Mesothelial cell of epicardium (in vitro differentiated cells): ENCODE data around the gene SSBP4. TPM values are rescaled to one million over a fixed set of nuclear protein-coding genes. Genes with fewer than 3 reads are reported as not detected.

Source experiments
- DNase-seq, 2 experiments: peaks; one replicate each; pipeline ENCODE4 v3.0.0; 2021; ENCODE audit warnings: low spot score in 2 of 2; ENCODE audit not compliant: unreplicated experiment in 2 of 2
- H3K27ac Mint-ChIP-seq: 2 replicates; pipeline ENCODE4 v1.8.0; 2021; ENCODE audit warnings: mixed read lengths
- H3K27me3 Mint-ChIP-seq: 2 replicates; pipeline ENCODE4 v1.8.0; 2021; ENCODE audit warnings: low read depth, mixed read lengths
- H3K36me3 Mint-ChIP-seq: 2 replicates; pipeline ENCODE4 v1.8.0; 2021; ENCODE audit warnings: mixed read lengths
- H3K4me1 Mint-ChIP-seq: 2 replicates; pipeline ENCODE4 v1.8.0; 2021; ENCODE audit warnings: mixed read lengths
- H3K4me3 Mint-ChIP-seq: 2 replicates; pipeline ENCODE4 v1.8.0; 2021; ENCODE audit warnings: mild to moderate bottlenecking, moderate library complexity, mixed read lengths
- H3K9me3 Mint-ChIP-seq: 2 replicates; pipeline ENCODE4 v1.8.0; 2021; ENCODE audit warnings: mixed read lengths
- total RNA-seq: library from RNA; stranded (reverse); gene quantifications from 3 replicates; pipeline ENCODE4 v1.2.1, GENCODE V29; 2021
- TF ChIP-seq, protein P1 (sequence below): fragments of 200-600 bp; sonication (generic); IDR thresholded peaks from one replicate; pipeline ENCODE4 v1.5.0; 2021; ENCODE audit warnings: antibody characterized with exemption; ENCODE audit not compliant: unreplicated experiment

The SSBP4 gene
- total RNA-seq, 1 donor from 2014 or later: 123 TPM

DNA sequence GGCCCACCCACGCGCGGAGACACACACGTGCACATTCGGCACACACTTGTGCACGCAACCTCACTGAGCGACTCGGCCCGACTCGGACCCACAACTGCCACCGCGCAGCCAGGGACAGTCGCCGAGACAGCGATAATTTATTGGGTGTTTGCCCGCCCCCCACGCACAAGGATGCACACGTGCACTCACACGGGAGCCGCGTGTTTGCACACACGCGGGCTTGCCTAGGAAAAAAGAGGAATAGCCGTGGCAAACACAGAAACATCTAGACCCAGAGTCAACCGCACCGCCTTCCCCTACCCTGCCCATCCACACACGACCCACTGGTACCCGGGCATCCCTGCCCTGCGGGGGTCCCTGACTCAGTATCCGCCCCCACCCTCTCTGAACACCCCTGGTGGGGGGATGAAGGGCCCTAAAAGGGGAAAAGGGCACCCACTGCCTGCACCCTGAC, 1.1 kb upstream of the SSBP4 start:
- H3K9me3 Mint-ChIP-seq: no peaks in the 10 kb centered on the region
- H3K36me3 Mint-ChIP-seq: no peaks in the 10 kb centered on the region
- TF ChIP-seq, protein P1, sequence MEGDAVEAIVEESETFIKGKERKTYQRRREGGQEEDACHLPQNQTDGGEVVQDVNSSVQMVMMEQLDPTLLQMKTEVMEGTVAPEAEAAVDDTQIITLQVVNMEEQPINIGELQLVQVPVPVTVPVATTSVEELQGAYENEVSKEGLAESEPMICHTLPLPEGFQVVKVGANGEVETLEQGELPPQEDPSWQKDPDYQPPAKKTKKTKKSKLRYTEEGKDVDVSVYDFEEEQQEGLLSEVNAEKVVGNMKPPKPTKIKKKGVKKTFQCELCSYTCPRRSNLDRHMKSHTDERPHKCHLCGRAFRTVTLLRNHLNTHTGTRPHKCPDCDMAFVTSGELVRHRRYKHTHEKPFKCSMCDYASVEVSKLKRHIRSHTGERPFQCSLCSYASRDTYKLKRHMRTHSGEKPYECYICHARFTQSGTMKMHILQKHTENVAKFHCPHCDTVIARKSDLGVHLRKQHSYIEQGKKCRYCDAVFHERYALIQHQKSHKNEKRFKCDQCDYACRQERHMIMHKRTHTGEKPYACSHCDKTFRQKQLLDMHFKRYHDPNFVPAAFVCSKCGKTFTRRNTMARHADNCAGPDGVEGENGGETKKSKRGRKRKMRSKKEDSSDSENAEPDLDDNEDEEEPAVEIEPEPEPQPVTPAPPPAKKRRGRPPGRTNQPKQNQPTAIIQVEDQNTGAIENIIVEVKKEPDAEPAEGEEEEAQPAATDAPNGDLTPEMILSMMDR: no peak
- peak overlapping the region; percentile 92 for H3K27ac Mint-ChIP-seq
- H3K4me3 Mint-ChIP-seq: peak overlapping the region; percentile 65
- peaks cover 63% of the 10 kb centered on the region for H3K4me1 Mint-ChIP-seq
- no peak for DNase-seq
- H3K27me3 Mint-ChIP-seq: no peaks in the 10 kb centered on the region

GRCh38 chr19:18418483-18419194, 559 bp upstream of the SSBP4 start:
- peak overlapping the region; percentile 65 for H3K4me3 Mint-ChIP-seq
- TF ChIP-seq, protein P1: no peak
- H3K27me3 Mint-ChIP-seq: no peaks in the 10 kb centered on the region
- H3K36me3 Mint-ChIP-seq: no peaks in the 10 kb centered on the region
- no peaks in the 10 kb centered on the region for H3K9me3 Mint-ChIP-seq
- DNase-seq: no peak
- H3K4me1 Mint-ChIP-seq: peaks cover 66% of the 10 kb centered on the region
- peak overlapping the region; percentile 92 for H3K27ac Mint-ChIP-seq

- H3K9me3 Mint-ChIP-seq: no peaks in the 10 kb centered on the region
- H3K27me3 Mint-ChIP-seq: no peaks in the 10 kb centered on the region
- no peak for DNase-seq
- H3K36me3 Mint-ChIP-seq: no peaks in the 10 kb centered on the region
- peak overlapping the region; percentile 75 for H3K4me3 Mint-ChIP-seq
- peaks cover 67% of the 10 kb centered on the region for H3K4me1 Mint-ChIP-seq
- TF ChIP-seq, protein P1: no peak
- peak overlapping the region; percentile 25 for H3K27ac Mint-ChIP-seq
Measured at GRCh38 chr19:18419699-18420460, 682 bp downstream of the SSBP4 start.

DNA sequence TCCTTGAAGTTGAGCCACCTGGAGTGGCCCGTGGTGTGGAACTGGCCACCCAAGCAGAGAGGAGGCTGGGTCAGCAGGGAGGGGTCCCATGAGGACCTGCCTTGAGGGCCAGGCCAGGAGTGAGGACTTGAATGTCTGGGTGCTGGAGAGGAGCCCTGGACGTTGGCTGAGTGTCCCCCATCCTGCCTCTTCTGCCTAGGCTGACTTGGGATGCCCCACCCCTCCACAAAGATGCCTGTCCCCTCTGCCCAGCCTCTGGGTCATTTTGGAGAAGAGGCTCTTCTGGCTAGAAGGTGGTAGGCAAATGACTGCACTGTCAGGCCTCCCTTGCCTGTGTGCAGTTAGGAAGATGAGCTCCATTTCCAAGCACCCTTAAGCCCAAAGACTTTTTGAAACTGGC, 1.7 kb downstream of the SSBP4 start:
- H3K27me3 Mint-ChIP-seq: no peaks in the 10 kb centered on the region
- peak overlapping the region; percentile 75 for H3K4me3 Mint-ChIP-seq
- TF ChIP-seq, protein P1: no peak
- H3K9me3 Mint-ChIP-seq: no peaks in the 10 kb centered on the region
- no peaks in the 10 kb centered on the region for H3K36me3 Mint-ChIP-seq
- DNase-seq: no peak
- H3K27ac Mint-ChIP-seq: no peak overlapping the region
- peaks cover 61% of the 10 kb centered on the region for H3K4me1 Mint-ChIP-seq

- Mint-ChIP-seq H3K4me1 (peaks cover 59% of the 10 kb centered on the region), H3K9me3 (no peaks in the 10 kb centered on the region), H3K27ac (no peak overlapping the region), H3K4me3 (peak overlapping the region; percentile 75), H3K36me3 (no peaks in the 10 kb centered on the region), H3K27me3 (no peaks in the 10 kb centered on the region)
- DNase-seq: no peak
- TF ChIP-seq, protein P1: no peak
Measured at GRCh38 chr19:18421371-18421959, 2.3 kb downstream of the SSBP4 start.
